Keratinocyte (primary cell): ENCODE results near the gene GBP3. TPM values are rescaled to one million over a fixed set of nuclear protein-coding genes. Genes with fewer than 3 reads are reported as not detected.
A peak's percentile ranks its signal among the peaks of the same experiment; 100 is the strongest.

Source experiments
- DNase-seq: peaks from one replicate; pipeline ENCODE4 v3.0.0-alpha.2; 2011; ENCODE audit warnings: low read depth, missing footprints, low spot score
- FAIRE-seq: peaks from 2 replicates; lab custom pipeline; 2011; peaks lifted over from hg19 to GRCh38; lab: Jason Lieb, UNC
- H2AFZ ChIP-seq: 2 replicates; pipeline ENCODE4 v1.6.0; 2012; ENCODE audit warnings: low read length, control low read depth, inconsistent platforms; ENCODE audit not compliant: control insufficient read depth
- H3K27ac ChIP-seq: 2 replicates; pipeline ENCODE4 v1.5.1; 2011; ENCODE audit warnings: low read length; ENCODE audit not compliant: control insufficient read depth, insufficient read depth
- H3K27me3 ChIP-seq: 3 replicates; pipeline ENCODE4 v1.6.0; 2011; ENCODE audit warnings: low read length; ENCODE audit not compliant: control insufficient read depth, insufficient read depth; ENCODE audit errors: extremely low read depth
- H3K36me3 ChIP-seq, 2 experiments: 2 replicates in 1 of 2; 3 replicates in 1 of 2; pipeline ENCODE4 v1.5.1; 2011; ENCODE audit warnings: low read length in 2 of 2, mild to moderate bottlenecking in 1 of 2; ENCODE audit not compliant: control insufficient read depth in 2 of 2, insufficient read depth in 2 of 2; ENCODE audit errors: extremely low read depth in 1 of 2
- H3K4me1 ChIP-seq: 3 replicates; pipeline ENCODE4 v1.5.1; 2011; ENCODE audit warnings: low read length; ENCODE audit not compliant: control insufficient read depth, insufficient read depth; ENCODE audit errors: extremely low read depth
- H3K4me2 ChIP-seq: 3 replicates; pipeline ENCODE4 v1.6.0; 2011; ENCODE audit warnings: low read depth, low read length; ENCODE audit not compliant: control insufficient read depth, insufficient read depth; ENCODE audit errors: extremely low read depth
- H3K4me3 ChIP-seq, 3 experiments: fragments of 200-600 bp in 1 of 3; sonication (generic) in 1 of 3; 2 replicates in 2 of 3; 3 replicates in 1 of 3; pipeline ENCODE4 v1.5.1; 2011 to 2016; ENCODE audit warnings: low read length in 3 of 3, mild to moderate bottlenecking in 3 of 3, control low read depth in 2 of 3, inconsistent platforms in 1 of 3, low read depth in 1 of 3, mixed read lengths in 1 of 3, mixed run types in 1 of 3, moderate library complexity in 1 of 3; ENCODE audit not compliant: control insufficient read depth in 2 of 3, insufficient read depth in 2 of 3; ENCODE audit errors: extremely low read depth in 1 of 3
- H3K79me2 ChIP-seq: 2 replicates; pipeline ENCODE4 v1.6.0; 2012; ENCODE audit warnings: low read length; ENCODE audit not compliant: control insufficient read depth, insufficient read depth
- H3K9ac ChIP-seq: 3 replicates; pipeline ENCODE4 v1.6.0; 2011; ENCODE audit warnings: low read length; ENCODE audit not compliant: control insufficient read depth, insufficient read depth; ENCODE audit errors: extremely low read depth
- H3K9me1 ChIP-seq: 3 replicates; pipeline ENCODE4 v1.6.0; 2011; ENCODE audit warnings: low read length; ENCODE audit not compliant: control insufficient read depth, insufficient read depth; ENCODE audit errors: extremely low read depth
- H3K9me3 ChIP-seq: 2 replicates; pipeline ENCODE4 v1.5.1; 2012; ENCODE audit warnings: low read depth, low read length; ENCODE audit not compliant: control insufficient read depth
- H4K20me1 ChIP-seq: 3 replicates; pipeline ENCODE4 v1.6.0; 2011; ENCODE audit warnings: low read length; ENCODE audit not compliant: control insufficient read depth, insufficient read depth; ENCODE audit errors: extremely low read depth
- EZH2 ChIP-seq: IDR thresholded peaks from one replicate; pipeline ENCODE4 v1.6.1; 2012; ENCODE audit warnings: inconsistent platforms, mild to moderate bottlenecking, low read length, moderate library complexity
- dilution Hi-C: fragments of 300-500 bp; cut with MboI; formaldehyde crosslinking; loops from one replicate; pipeline ENCODE4 v1.7.0; 2020; ENCODE audit warnings: low sequenced_read_pairs; ENCODE audit not compliant: extremely low pct_ligation_motif_present
- polyA plus RNA-seq, 5 experiments: library from polyadenylated mRNA; depleted of rRNA in 3 of 5; stranded (reverse) in 3 of 5; stranded (forward) in 1 of 5; unstranded in 1 of 5; fragments of >200 nt; gene quantifications; 1 replicate in 1 of 5; 2 replicates in 3 of 5; 3 replicates in 1 of 5; pipeline versions ENCODE4 v1.2.1 to v1.2.3, GENCODE V29; 2011 to 2012; ENCODE audit warnings: missing spikeins in 2 of 5, low read depth in 1 of 5, low replicate concordance in 1 of 5
- TF ChIP-seq, protein P1 (sequence below), 3 experiments: IDR thresholded peaks in 1 of 3; conservative IDR thresholded peaks in 1 of 3; optimal IDR thresholded peaks in 1 of 3; 2 replicates in 2 of 3; 3 replicates in 1 of 3; pipeline versions ENCODE3 to v1.5.1; 2011; ENCODE audit warnings: low read length in 3 of 3, mild to moderate bottlenecking in 3 of 3, moderate library complexity in 2 of 3, control low read depth in 1 of 3, inconsistent platforms in 1 of 3; ENCODE audit not compliant: insufficient read depth in 2 of 3; ENCODE audit errors: extremely low read depth in 1 of 3

Gene GBP3
- polyA plus RNA-seq, 1 donor (not counting 4 experiments of a cell fraction or from before 2014, with no cell fraction given): 42.6 TPM

GRCh38 chr1:89069951-89070350 lies 47.3 kb upstream of the GBP3 start:
- no peaks in the 10 kb centered on the region for H3K79me2 ChIP-seq
- peak; percentile 13 for FAIRE-seq
- no peaks in the 10 kb centered on the region for H3K36me3 ChIP-seq
- H3K9me3 ChIP-seq: no peaks in the 10 kb centered on the region
- H4K20me1 ChIP-seq: no peaks in the 10 kb centered on the region
- H3K27ac ChIP-seq: no peak overlapping the region
- no peak overlapping the region for H3K4me3 ChIP-seq
- H3K4me1 ChIP-seq: no peaks in the 10 kb centered on the region
- TF ChIP-seq, protein P1, sequence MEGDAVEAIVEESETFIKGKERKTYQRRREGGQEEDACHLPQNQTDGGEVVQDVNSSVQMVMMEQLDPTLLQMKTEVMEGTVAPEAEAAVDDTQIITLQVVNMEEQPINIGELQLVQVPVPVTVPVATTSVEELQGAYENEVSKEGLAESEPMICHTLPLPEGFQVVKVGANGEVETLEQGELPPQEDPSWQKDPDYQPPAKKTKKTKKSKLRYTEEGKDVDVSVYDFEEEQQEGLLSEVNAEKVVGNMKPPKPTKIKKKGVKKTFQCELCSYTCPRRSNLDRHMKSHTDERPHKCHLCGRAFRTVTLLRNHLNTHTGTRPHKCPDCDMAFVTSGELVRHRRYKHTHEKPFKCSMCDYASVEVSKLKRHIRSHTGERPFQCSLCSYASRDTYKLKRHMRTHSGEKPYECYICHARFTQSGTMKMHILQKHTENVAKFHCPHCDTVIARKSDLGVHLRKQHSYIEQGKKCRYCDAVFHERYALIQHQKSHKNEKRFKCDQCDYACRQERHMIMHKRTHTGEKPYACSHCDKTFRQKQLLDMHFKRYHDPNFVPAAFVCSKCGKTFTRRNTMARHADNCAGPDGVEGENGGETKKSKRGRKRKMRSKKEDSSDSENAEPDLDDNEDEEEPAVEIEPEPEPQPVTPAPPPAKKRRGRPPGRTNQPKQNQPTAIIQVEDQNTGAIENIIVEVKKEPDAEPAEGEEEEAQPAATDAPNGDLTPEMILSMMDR (optimal IDR thresholded peaks at IDR 0.05 in 1 of 3, IDR thresholded peaks at IDR 0.05 in 1 of 3, conservative IDR thresholded peaks at IDR 0.05 in 1 of 3; ENCODE audit: extremely low read depth in 1 of 3, insufficient read depth in 2 of 3, low read length in 3 of 3): no peak
- no peak for TF ChIP-seq EZH2
- H3K9ac ChIP-seq: no peak overlapping the region
- H3K4me2 ChIP-seq: no peak overlapping the region
- dilution Hi-C loops: no loop called here
- H2AFZ ChIP-seq: no peak overlapping the region
- H3K27me3 ChIP-seq: no peaks in the 10 kb centered on the region
- DNase-seq: no peak
- no peaks in the 10 kb centered on the region for H3K9me1 ChIP-seq

- Histone ChIP-seq H3K9me1 (no peaks in the 10 kb centered on the region), H3K9ac (no peak overlapping the region), H3K4me2 (no peak overlapping the region), H3K79me2 (no peaks in the 10 kb centered on the region), H3K27ac (no peak overlapping the region), H4K20me1 (no peaks in the 10 kb centered on the region), H3K27me3 (no peaks in the 10 kb centered on the region), H3K4me1 (peaks cover 7% of the 10 kb centered on the region), H3K4me3 (no peak overlapping the region), H3K9me3 (no peaks in the 10 kb centered on the region), H3K36me3 (no peaks in the 10 kb centered on the region), H2AFZ (no peak overlapping the region)
- DNase-seq (no peak), FAIRE-seq (no peak)
- dilution Hi-C loops: no loop called here
- TF ChIP-seq EZH2: no peak
- TF ChIP-seq, protein P1 (optimal IDR thresholded peaks at IDR 0.05 in 1 of 3, IDR thresholded peaks at IDR 0.05 in 1 of 3, conservative IDR thresholded peaks at IDR 0.05 in 1 of 3; ENCODE audit: extremely low read depth in 1 of 3, insufficient read depth in 2 of 3, low read length in 3 of 3): no peak
Measured at GRCh38 chr1:89068291-89068690, 45.6 kb upstream of the GBP3 start.
